Measurements from ENCODE around the gene TMEM134. TPM values are rescaled to one million over a fixed set of nuclear protein-coding genes. Genes with fewer than 3 reads are reported as not detected.
A peak's percentile ranks its signal among the peaks of the same experiment; 100 is the strongest.
"Not testable (repeated sequence)": the region's sequence is repeated elsewhere in the genome, so short reads cannot be mapped to it uniquely, and the experiment has no call there.

TMEM134 gene
- polyA plus RNA-seq, 3 donors, result 40.3 to 67.0 (median 54.6) TPM

DNA sequence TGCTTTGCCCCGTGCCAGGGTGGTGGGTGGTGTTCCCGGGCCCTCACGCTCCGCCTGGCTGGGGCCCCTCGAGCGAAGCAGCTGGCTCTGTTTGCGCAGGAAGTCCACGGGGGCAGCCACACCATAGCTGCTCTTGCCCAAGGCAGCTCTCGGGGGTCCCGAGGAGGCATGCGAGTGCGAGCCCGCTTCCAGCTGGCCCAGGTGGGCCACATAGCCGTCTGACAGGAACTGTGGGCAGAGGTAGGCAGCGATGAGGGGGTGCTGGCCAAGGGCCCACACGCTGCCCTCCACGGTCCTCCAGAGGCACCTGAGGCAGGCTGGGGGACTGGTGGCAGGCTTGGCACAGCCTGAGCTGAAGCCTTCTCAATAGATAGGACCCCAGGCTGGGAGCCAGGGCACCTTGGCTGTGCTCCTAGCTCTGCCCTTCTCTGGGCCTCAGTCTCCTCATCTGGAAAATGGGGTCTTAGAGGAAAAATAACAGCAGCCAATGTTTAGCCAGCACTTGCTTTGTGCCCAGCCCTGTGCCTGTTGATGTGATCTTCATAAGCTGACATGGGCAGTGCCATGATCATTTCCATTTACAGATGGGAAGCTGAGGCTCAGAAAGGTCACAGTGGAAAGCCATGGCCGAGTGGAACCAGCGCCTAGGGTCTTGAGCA, 23.1 kb upstream of the TMEM134 start:
- no peak for DNase-seq (ENCODE audit: extremely low read depth in 1 of 11, low read depth in 9 of 11, low spot score in 4 of 11)

DNA sequence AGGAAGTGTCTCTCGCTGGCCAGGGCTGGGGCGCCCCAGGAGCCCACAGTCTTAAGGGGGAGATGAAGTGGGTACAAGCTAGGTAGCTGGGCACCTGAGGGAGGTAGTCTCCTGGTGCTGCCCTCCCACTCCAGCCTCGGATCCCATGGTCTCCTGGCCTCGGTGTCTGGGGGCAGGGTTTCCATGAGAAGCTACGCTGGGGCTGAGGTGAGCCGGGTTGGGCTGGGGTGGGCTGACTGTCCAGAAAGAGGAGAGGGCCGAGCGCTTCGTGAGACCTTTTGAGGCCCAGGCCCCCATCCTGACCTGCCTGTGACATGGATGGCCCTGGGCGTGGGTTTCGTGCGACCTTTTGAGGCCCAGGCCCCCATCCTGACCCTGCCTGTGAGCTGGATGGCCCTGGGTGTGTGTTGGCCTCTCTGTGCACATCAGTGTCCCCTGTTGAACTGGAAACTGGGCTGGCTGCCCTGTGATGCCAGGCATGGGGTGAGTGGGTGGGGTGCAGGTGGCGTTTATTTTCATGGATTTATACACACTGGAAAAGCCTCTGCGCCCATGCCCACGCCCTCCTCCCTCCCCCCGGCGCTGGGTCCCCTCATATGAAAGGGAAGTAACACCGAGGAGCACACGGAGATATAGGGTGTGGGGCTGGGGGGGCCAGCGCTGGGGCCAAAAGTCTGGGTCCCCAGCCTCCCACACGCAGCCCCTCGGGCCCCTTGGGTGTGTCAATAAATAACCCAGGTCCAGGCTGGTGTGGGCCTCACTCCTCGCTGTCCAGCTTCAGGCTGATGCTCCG, 22.4 kb upstream of the TMEM134 start:
- DNase-seq (ENCODE audit: extremely low read depth in 1 of 11, low read depth in 9 of 11, low spot score in 4 of 11), result no peak

DNA sequence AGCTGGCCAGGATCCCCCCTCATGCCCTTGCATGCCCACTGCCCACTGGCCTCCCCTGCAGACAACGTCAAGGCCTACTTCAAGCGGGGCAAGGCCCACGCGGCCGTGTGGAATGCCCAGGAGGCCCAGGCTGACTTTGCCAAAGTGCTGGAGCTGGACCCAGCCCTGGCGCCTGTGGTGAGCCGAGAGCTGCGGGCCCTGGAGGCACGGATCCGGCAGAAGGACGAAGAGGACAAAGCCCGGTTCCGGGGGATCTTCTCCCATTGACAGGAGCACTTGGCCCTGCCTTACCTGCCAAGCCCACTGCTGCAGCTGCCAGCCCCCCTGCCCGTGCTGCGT, 21.6 kb upstream of the TMEM134 start:
- DNase-seq (ENCODE audit: extremely low read depth in 1 of 11, low read depth in 9 of 11, low spot score in 4 of 11), result no peak

DNA sequence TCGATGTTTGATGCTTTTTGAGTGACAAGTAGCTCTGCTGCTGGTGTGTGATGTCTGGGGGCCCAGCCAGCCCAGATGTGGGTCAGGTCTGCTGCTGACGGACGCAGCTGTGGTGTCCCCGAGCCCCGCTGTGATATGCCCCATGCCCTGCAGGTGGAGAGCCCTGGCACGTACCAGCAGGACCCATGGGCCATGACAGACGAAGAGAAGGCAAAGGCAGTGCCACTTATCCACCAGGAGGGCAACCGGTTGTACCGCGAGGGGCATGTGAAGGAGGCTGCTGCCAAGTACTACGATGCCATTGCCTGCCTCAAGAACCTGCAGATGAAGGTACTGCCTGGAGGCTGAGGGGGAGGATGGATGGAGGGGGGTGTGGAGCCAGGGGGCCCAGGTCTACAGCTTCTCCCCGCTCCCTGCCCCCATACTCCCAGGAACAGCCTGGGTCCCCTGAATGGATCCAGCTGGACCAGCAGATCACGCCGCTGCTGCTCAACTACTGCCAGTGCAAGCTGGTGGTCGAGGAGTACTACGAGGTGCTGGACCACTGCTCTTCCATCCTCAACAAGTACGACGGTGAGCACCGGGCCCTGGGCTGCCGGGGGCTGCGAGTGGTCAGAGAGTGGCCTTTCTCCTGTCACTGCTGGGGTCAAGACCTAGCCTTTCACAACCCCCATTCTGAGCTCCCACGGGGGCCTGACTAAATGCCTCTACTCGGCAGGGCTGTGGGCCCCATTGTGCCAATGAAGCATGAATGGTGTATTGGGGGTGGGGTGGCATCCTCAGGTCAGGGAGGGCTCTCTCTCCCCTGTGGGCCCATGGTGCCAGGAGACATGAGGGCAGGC, 21.1 kb upstream of the TMEM134 start:
- no peak for DNase-seq (ENCODE audit: extremely low read depth in 1 of 11, low read depth in 9 of 11, low spot score in 4 of 11)

DNA sequence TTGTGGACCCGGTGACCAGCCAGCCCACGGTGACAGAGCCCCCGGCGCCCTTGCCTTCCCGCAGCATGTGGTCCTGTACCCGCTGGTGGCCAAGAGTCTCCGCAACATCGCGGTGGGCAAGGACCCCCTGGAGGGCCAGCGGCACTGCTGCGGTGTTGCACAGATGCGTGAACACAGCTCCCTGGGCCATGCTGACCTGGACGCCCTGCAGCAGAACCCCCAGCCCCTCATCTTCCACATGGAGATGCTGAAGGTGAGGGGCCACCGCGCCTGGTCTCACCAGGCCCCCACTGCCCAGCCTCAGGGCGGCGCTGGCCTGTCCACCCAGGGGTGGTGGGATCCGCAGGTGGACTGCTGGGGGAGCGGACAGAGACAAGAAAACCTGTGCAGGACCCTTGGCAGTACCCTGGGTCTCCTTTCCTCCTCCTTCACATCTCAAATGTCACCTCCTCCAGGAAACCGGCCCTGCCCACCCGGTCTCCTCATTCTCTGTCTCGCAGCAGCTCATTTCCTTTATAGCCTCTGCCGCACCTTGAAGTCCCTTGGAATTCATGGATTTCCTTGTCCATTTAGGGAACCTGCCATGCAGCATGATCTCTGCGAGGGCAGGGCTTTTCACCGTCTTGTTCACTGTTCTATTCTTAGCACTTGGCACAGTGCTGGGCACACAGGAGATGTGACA, 20.3 kb upstream of the TMEM134 start:
- DNase-seq (ENCODE audit: extremely low read depth in 1 of 11, low read depth in 9 of 11, low spot score in 4 of 11), result no peak

DNA sequence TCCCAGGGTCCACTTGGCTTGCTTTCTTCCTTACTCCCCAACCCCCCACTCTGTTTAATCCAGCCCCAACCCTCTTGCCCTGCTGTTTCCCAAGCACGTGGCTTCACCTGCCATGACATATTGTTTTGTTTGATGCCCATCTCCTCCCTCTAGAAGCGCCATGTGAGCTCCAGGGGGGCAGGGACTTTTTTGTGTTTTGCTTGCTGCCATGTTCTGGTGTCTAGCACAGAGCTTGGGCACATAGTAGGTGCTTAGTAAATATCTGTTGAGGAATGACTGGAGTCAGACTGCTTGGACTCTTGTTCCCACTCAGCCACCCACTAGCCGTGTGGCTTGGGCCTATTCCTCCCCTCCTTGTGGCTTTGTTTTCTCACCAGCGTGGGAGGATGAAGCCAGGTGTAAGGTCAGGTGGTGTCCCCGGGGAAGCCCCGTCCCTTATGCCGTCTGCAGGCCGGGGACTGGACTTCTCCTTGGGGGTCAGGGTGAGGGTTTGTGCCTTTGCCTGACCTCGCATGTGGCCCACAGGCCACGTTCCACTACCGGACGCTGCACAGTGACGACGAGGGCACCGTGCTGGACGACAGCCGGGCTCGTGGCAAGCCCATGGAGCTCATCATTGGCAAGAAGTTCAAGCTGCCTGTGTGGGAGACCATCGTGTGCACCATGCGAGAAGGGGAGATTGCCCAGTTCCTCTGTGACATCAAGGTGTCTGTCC, 17.6 kb upstream of the TMEM134 start:
- no peak for DNase-seq (ENCODE audit: extremely low read depth in 1 of 11, low read depth in 9 of 11, low spot score in 4 of 11)

DNA sequence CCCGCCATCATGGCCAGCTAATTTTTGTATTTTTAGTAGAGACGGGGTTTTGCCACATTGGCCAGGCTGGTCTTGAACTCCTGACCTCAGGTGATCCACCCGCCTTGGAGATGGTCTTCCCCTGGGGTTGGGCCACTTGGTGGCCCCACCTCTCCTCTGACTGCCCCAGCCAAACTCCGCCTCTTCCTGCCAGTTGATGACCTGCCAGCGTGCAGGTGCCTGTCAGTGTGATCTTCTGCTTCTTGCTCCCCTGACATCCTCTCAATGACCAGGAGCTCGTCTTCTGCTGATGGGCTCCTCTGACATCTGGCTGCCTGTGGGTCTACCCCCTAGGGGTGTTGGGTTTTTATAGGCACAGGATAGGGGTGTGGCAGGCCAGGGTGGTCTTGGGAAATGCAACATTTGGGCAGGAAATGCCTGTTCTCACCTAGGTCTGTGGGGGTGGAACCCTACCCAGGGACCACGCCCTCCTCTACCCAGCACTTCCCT, 16.9 kb upstream of the TMEM134 start:
- not testable (repeated sequence) for DNase-seq (ENCODE audit: extremely low read depth in 1 of 11, low read depth in 9 of 11, low spot score in 4 of 11)

DNA sequence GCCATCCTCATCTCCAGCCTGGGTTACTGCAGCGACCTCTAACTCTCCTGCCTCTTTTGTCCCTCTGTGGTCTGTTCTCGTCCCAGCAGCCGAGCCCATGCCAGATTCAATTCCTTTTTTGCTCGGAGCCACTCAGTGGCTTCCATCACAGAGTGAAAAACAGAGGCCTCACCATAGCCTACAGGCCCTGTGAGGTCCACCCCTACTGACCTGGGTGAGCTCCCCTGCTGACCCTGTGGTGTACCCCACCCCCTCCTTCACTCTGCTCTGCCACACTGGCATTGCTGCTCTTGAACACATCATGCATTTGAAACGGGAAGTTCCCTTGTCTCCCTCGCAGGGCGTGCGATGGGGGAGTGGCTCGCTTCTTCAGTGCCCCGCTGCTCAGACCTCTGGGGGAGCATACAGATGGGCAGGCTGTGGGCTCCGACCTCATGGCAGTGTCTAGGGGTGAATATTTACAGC, 15.8 kb upstream of the TMEM134 start:
- no peak for DNase-seq (ENCODE audit: extremely low read depth in 1 of 11, low read depth in 9 of 11, low spot score in 4 of 11)

DNA sequence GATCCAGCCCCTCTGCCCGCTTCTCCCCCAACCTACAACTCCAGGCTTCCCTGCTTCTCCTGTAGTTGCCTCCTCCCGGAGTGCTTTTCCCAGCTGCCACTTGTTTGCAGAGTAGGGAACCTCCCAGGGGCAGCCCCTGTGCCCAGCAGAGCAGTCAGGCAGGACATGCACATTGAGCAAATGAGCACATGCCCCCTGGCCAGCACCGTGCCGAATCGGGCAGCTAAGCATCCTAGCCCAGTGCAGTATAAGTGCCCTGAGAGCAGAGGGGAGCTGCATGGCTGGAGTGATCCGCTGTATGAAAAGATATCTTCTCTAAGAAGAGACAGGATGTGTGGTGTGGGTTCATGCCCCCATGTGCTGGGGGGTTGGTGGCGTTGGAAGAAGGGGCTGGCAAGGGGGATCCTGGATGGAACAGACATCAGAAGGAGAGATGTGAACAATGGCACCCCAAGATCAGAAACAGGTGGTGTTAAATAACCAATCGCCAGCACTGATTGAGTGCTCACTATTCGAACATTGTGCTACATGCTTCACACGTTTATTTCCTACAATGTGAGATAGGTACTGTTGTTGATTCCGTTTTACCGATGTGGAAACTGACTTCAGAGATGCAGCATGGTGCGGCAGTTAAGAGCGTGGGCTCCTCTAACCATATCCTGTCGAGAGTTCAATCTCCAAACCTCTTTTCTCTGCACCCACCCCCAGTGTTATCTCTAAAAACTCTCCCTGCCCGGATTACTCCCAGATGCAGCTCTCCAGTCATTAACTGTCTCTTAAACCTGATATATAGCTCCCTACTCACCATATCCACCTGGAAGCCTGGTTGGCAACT, 15.0 kb upstream of the TMEM134 start:
- DNase-seq (ENCODE audit: extremely low read depth in 1 of 11, low read depth in 9 of 11, low spot score in 4 of 11), result no peak

DNA sequence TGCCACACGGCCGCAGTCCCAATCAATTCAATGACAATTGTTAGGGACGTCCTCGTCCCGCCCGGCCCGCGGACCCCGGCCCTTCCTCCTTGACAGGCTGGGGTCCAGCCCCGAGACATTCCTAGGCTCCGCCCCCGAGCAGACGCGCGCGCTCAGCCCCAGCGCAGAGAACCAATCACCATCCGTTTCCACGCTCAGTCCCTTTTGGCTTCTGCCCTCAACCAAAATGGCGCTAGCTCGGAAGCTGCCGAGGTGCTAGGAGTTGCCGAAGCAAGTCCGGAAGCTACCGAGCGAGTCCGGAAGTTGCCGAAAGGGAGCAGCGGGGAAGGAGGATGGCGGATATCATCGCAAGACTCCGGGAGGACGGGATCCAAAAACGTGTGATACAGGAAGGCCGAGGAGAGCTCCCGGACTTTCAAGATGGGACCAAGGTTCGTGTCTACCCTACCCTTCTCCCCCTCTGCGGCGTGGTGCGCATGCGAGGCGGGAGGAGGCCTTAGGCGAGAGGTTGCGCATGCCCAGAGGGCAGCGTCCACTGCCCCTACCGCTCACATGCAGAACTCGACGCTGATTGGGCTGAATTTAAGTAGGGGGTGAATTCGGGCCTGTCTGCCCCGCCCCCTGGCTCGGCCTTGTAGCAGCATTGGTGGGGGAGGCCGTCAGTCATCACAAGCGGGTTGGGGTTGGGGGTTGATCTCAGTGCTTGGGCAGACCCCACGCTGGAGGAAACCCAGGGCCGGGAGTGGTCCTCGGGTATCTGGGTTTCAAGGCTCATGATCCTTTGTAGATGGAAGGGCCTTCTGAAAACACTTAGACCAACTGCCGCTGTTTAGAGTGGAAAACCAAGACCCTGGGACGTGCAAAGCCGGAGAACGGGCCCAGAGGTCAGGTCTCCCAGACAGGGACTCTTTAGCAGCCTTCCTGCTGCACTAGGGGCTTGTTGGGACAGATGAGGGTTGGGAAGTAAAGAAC, 14.1 kb upstream of the TMEM134 start, which contains the start of gene AIP:
Gene AIP (plus strand): TSS at position 200 of the 972 bp plus-strand sequence. CDS start 133 bp downstream, at position 333.
- DNase-seq (ENCODE audit: extremely low read depth in 1 of 11, low read depth in 9 of 11, low spot score in 4 of 11), result peak; percentile 95 to 99 (median 97)

DNA sequence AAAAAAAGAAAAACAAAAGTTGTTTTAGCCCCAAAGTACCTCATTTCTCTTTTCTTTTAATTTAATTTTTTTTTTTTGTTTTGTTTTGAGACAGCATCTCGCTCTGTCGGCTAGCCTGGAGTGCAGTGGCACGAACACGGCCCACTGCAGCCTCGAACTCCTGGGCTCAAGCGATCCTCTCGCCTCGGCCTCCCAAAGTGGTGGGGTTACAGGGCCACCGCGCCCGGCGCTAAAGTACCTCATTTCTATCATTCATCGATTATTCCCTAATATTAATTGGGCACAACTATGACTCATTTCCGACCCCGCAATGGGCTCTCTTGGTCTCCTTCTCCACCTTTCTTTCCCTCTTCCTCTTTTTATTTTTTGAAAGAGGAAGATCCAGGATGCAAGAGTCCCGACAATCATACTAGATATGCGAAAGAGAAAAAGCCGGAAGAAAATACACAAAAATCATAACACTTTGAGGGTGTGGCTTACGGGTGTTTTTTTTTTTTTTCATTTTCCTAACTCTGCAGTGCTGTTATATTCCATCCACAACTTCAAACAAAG, 13.3 kb upstream of the TMEM134 start:
- DNase-seq (ENCODE audit: extremely low read depth in 1 of 11, low read depth in 9 of 11, low spot score in 4 of 11), result no peak

DNA sequence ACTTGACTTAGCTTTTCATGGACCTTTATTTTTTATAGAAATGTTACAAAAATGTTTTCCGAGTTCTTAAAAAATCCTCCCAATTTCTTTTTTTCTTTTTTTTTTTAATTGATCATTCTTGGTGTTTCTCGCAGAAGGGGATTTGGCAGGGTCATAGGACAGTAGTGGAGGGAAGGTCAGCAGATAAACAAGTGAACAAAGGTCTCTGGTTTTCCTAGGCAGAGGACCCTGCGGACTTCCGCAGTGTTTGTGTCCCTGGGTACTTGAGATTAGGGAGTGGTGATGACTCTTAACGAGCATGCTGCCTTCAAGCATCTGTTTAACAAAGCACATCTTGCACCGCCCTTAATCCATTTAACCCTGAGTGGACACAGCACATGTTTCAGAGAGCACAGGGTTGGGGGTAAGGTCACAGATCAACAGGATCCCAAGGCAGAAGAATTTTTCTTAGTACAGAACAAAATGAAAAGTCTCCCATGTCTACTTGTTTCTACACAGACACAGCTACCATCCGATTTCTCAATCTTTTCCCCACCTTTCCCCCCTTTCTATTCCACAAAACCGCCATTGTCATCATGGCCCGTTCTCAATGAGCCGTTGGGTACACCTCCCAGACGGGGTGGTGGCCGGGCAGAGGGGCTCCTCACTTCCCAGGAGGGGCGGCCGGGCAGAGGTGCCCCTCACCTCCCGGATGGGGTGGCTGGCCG, 8.4 kb upstream of the TMEM134 start:
- DNase-seq (ENCODE audit: extremely low read depth in 1 of 11, low read depth in 9 of 11, low spot score in 4 of 11), result not testable (repeated sequence)

DNA sequence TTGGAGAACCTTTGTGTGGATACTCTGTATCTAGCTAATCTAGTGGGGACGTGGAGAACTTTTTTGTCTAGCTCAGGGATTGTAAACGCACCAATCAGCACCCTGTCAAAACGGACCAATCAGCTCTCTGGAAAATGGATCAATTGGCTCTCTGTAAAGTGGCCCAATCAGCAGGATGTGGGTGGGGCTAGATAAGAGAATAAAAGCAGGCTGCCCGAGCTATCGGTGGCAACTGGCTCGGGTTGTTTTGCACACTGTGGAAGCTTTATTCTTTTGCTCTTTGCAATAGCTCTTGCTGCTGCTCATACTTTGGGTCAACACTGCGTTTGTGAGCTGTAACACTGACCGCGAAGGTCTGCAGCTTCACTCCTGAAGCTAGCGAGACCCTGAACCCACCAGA, 7.6 kb upstream of the TMEM134 start:
- DNase-seq (ENCODE audit: extremely low read depth in 1 of 11, low read depth in 9 of 11, low spot score in 4 of 11), result not testable (repeated sequence)

DNA sequence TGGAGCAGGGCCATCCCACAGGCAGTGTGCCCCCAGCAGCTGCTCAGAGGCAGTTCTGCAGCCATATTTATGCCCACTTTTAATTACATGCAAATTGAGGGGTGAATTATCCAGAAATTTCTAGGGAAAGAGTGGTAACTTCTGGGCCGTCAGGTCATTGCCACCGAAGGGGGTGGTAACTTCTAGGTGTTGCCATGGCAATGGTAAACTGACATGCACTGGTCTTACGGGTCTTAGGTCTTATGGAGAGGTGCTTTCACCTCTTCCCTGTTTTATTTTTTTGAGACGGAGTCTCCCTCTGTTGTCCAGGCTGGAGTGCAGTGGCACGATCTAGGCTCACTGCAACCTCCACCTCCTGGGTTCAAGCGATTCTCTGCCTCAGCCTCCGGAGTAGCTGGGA, 3.8 kb upstream of the TMEM134 start:
- DNase-seq (ENCODE audit: extremely low read depth in 1 of 11, low read depth in 9 of 11, low spot score in 4 of 11), result no peak

DNA sequence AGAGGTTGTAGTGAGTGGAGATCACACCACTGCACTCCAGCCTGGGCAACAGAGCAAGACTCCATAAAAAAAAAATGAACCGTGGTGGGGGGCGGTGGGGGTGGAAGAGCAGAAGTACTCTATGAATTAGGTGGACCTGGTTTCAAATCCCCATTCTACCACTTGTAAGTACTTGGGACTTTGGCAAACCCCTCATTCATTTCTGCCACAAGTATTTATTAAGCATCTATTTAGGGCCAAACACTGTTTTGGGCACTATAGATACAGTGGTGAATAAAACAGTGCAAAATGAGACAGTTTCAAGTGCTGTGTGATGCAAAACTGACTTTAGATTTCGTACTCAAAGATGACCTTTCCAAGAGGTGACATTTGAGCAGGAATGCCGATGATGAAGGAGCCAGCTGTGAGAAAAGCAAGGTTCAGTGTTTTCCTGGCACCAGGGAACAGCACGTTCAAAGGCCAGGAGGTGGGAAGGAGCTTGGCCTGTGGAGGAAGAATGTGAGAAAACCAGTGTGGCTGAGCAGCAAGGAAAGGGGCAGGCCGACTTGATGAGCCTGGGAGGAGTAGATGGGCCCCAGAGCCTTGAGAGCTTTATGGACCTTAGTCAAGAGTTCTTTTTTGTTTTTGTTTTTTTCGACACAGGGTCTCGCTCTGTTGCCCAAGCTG, 1.4 kb upstream of the TMEM134 start:
- no peak for DNase-seq (ENCODE audit: extremely low read depth in 1 of 11, low read depth in 9 of 11, low spot score in 4 of 11)

Data from renal cortex interstitium (tissue), 11 donors.